Activated T-helper 1 cell treated with anti-CD3 and anti-CD28 coated beads, Interleukin-2, amount 50 U/mL, for 16 hours (primary cell): ENCODE measurements around the gene LY86.
"Not testable (repeated sequence)": the region's sequence is repeated elsewhere in the genome, so short reads cannot be mapped to it uniquely, and the experiment has no call there.

Experiments used
- DNase-seq, 2 donors: peaks; one replicate each; pipeline ENCODE4 v3.0.0-alpha.2; 2020; ENCODE audit warnings: low read depth in 1 of 2, low spot score in 1 of 2

LY86 gene

DNA sequence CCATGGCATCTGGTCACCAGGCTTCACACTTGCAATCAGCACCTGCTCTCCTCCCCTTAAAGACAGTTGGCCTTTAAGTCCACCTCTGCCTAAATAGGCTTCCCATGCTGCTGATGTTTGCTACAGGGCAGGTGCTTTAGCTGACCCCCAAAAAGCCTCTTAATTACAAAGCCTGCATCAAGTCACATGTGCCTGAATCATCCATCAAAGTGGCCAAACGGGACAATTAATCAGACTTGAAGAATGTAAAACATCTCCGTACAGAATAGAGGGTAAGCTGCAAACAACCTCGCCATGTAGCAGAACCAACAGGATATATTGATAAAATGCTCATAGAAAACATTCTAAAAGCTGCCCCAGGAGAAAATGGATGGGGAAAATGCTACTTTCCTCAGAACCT, 7.4 kb downstream of the LY86 start:
- no peak for DNase-seq

DNA sequence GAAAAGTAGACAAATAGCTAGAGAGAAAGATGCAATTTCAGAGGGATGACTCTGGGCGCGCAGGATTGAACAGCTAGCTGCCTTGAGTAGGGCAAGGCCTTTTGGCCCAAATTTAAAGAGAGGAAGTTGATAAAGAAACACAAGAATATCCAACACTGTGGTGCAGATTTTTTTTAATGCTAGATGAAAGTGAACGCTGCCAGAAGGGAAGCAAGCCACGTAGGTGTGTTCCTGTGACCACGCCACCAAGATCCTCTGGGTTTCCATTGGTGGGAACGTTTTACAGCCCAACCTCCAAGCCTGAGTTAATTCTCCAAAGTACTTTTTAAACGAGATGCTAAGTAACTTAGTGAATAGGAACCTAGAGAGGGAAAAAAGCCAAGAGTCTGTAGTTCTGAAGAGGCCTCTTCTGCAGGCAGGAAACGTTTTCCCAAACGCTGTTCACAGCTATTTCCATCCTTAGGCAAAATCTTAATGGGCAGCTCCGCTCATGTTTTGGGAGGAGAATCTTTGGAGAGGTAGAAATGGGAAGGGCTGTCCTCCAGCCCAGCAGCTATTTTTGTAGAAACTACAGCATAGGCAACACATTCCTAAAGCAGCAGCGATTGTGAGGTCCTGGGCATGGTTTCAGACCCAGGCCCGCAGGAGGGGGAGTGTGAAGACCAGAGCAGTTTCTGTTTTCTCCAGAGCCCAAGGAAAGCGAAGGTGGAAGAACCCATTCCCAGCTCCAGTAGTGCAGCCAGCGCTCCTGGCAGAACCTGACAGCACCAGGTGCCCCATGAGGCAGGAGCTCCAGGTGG, 8.2 kb downstream of the LY86 start:
- no peak for DNase-seq

DNA sequence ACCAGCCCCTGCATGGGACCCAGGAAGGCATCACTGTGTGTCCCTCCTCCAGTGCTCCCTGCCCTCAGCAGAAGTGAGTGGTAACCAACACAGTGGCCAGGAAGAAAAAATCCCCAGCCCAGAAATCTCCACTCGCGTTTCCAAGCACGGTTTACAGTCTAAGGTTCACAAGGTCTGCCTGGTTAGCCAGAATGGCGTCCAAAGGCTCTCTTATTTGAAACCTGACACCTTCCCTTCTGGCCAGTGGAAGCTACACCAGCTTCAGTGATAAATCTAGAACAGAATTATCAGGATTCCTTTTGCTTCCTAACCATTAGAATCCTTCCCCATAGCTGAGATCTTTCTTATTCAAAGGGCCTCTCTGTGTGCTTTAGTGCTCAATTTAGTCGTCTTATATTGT, 9.2 kb downstream of the LY86 start:
- DNase-seq, result no peak

GRCh38 chr6:6599468-6599873, 11.0 kb downstream of the LY86 start:
- no peak for DNase-seq

DNA sequence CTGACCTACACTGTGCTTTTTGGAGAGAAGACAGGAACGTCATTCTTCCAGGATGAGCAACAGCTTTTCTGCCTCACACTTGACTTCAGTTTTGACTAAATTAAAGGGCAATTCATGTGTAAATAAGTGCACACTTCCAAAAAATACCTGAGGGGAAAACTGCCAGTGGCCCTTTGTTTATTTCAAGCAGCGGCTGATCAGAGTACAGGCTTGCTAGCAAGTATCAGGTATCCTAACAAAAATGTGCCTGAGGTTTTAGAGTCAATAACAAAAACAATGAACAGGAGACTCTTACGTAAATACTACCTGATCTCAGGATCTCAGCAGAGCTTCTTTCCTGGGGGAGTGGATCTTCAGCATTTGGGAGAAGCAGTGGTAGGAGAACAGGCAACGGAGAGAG, 12.4 kb downstream of the LY86 start:
- no peak for DNase-seq

GRCh38 chr6:6602262-6602661, 13.7 kb downstream of the LY86 start:
- no peak for DNase-seq

DNA sequence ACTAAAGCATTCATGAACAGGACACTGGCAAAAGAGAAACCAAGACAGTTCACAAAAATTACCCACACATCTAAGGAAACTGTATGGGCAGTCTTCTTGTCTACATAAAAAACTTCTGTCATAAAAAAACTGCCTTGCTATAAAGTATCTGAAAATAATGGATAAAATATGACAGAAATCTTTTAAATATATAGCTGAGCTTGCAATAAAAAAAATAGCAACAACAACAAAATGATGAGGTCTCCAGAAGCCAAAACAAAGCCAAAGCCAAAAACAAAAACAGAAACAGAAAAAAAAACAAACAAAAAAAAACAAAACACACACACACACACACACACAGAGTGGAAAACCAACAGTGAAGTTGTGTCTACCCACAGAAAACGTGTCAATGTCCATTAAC, 14.8 kb downstream of the LY86 start:
- no peak for DNase-seq

DNA sequence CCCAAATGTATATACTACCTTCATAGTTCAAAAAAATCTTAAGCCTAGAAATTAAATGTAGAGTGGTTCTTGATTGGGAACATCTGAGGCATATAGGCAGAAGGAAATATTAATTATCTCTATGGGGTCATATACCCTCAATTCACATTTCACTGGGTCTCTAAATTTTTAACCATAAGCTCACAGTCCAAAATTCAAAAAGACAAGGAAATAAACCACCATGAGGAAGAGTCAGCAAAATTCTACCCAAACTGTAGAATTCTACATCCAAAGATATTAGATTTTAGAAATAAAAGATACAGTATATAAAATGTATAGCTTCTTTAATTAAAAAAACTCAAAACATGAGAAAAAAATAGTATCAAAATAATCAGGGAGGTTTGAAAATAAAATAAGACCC, 15.5 kb downstream of the LY86 start:
- DNase-seq, result no peak

DNA sequence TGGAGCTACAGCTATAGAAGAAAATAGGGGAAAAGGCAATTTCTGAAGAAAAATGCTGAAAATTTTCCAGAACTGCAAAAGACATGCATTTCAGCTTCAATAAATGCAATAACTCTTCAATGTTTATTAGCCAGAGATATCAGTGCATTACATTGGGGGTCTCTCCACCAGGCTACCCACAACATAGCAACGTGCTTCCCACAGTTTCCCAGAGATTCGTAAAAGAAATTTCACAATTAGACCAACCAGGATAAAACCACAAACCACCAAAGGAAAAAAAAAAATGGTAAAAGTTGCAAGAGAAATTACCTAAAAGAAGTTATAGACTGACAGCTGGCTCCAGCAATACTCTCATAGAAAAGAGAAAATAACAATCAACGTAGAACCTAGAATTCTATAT, 16.0 kb downstream of the LY86 start:
- no peak for DNase-seq

GRCh38 chr6:6605873-6606272, 17.4 kb downstream of the LY86 start:
- no peak for DNase-seq

DNA sequence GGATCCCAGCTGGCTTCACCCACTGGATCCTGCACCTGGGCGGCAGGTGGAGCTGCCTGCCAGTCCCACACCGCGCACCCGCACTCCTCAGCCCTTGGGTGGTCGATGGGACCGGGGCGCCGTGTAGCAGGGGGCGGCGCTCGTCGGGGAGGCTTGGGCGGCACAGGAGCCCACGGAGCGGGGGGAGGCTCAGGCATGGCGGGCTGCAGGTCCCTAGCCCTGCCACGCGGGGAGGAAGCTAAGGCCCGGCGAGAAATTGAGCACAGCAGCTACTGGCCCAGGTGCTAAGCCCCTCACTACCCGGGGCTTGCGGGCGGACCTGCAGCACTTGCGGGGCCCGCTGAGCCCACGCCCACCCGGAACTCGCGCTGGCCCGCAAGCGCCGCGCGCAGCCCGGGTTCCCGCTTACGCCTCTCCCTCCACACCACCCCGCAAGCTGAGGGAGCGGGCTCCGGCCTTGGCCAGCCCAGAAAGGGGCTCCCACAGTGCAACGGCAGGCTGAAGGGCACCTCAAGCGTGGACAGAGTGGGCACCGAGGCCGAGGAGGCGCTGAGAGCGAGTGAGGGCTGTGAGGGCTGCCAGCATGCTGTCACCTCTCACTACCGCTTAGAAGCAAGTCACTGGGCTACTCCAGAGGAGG, 18.0 kb downstream of the LY86 start:
- not testable (repeated sequence) for DNase-seq

GRCh38 chr6:6609450-6609849, 20.9 kb downstream of the LY86 start:
- DNase-seq, result no peak

DNA sequence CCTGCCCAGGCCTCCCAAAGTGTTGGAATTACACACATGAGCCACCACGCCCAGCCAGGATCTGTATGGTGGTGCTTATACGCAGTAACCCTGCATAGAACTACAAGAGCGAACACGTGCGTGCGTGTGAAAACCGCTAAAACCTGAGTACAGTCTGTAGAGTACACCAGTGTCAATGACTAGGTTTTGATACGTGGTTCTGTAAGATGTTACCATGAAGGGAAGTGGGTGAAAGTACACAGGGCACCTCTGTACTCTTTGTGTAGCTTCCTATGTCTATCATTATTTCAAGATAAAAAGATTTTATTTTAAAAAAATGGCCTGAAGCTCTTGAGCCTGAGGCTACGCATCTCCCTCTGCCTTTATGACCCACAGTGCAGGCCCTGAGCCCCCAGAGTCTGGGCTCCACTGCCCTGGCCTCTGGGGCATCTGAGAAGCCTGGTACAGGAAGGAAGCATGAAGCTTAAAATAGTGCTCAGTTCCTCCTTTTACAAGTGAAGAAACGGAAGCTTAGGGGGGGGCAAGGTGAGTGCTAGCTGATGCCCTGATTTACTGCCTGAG, 21.6 kb downstream of the LY86 start:
- DNase-seq, result no peak

GRCh38 chr6:6611486-6611885, 23.0 kb downstream of the LY86 start:
- DNase-seq, result no peak

- DNase-seq, result no peak
Measured at GRCh38 chr6:6612308-6612707, 23.8 kb downstream of the LY86 start.

DNA sequence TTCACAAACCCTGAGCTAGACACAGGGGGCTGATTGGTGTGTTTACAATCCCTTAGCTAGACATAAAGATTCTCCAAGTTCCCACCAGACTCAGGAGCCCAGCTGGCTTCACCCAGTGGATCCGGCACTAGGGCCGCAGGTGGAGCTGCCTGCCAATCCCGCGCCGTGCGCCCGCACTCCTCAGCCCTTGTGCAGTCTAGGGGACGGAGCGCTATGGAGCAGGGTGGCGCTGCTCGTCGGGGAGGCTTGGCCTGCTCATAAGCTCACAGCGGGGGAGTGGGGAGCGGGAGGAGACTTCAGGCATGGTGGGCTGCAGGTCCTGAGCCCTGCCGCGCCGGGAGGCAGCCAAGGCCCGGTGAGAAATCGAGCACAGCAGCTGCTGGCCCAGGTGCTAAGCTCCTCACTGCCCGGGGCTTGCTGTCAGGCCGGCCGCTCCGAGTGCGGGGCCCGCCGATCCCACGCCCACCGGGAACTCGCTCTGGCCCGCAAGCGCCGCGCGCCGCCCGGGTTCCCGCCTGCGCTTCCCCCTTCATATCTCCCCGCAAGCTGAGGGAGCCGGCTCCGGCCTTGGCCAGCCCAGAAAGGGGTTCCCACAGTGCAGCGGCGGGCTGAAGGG, 24.7 kb downstream of the LY86 start:
- DNase-seq, result not testable (repeated sequence)

DNA sequence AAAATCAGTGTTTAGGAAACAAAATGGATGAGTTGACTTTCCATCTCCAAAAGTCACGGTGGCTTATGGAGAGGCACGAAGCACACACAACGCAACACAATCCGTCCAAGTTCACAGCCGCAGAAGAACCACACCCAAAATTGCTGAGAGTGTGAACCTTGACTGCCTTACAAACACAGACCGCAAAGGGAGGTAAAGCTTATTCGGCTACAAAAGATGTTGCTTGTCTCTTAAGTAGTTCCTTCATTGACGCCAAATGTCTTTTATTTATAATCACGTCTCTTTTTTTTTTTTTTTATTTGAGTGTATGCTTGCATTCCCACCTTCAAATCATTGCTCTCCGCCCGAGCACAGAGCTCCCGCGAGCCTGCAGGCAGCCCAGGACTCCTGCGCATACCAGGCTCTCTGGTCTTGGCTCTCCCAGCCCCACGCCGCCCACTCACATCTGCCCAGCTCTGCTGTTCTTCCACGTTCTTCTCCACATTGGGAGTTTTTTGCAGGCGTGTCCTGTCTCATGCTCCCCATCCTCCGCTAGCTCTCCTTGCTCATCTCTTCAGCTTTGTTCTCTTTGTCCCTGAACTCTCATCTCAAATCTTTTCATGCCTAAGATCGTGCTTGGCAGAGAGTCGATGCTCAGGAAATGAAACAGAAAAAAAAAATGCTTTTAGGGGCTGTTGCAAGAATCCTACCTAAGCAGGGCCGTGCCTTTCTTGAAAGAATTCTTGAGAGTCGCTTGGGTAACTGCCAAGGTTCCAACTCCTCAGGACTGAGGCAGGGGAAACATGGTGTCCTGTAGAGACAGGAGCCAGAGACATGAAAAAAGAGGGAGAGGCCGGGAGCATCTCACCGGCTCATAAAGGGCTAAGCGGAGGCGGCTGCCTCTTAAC, 25.8 kb downstream of the LY86 start:
- no peak for DNase-seq

- no peak for DNase-seq
Measured at GRCh38 chr6:6614983-6615349, 26.4 kb downstream of the LY86 start.

DNA sequence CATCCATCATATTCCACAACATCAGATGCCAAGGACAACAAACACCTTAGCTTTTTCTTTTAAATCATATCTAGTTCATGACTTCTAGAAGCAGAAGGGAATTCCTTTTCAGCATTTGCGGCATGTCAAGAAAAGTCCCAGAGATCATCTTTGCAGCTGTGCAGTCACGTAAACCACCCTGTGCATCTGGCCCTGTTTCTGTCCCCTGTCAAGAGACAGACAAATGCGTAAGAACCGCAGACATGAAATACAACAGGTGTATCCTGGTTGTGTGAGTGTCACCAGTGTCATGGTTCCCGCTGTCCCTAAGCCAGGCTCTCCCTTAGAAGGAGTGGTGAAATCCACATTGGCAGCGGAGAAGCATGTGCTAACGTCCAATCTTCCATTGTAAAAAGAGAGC, 28.1 kb downstream of the LY86 start:
- no peak for DNase-seq

- no peak for DNase-seq
Measured at GRCh38 chr6:6619021-6619794, 30.7 kb downstream of the LY86 start.
